Ovary (tissue), 3 donors: Measurements from ENCODE around the gene AP2B1.

ENCODE experiments used
- EP300 ChIP-seq: sonication (generic); formaldehyde crosslinking; IDR thresholded peaks from one replicate; pipeline ENCODE4 v1.6.1; 2017; ENCODE audit warnings: antibody characterized with exemption
- POLR2A ChIP-seq: fragments of 450-650 bp; IDR thresholded peaks from one replicate; pipeline ENCODE4 v1.6.1; 2017; ENCODE audit warnings: antibody characterized with exemption, mild to moderate bottlenecking, moderate library complexity
- TF ChIP-seq, protein P1 (sequence below), 3 donors: fragments of 450-650 bp in 2 of 3; fragments of 200-600 bp in 1 of 3; IDR thresholded peaks; one replicate each; pipeline versions ENCODE4 v1.5.1 to v1.8.0; 2016 to 2022; ENCODE audit warnings: antibody characterized with exemption in 3 of 3, mild to moderate bottlenecking in 1 of 3
- donor health status: DM: no; HTN: no; CAD: no.

DNA sequence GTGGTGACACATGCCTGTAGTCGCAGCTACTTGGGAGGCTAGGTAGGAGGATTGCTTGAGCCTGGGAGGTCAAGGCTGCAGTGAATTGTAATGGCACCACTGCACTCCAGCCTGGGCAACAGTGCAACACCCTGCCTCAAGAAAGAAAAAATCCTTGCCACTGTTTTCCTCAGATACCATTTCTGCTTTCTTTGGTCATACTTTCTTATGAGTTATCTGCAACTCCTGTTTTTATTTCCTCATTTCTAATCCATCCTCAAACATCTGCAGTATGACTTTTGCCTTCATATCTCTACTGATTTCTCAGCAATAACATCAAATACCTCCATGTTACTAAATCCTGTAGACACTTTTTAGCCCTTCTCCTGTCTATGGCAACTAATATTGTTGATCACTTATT is 3.1 kb upstream of the AP2B1 start:
- TF ChIP-seq, protein P1, sequence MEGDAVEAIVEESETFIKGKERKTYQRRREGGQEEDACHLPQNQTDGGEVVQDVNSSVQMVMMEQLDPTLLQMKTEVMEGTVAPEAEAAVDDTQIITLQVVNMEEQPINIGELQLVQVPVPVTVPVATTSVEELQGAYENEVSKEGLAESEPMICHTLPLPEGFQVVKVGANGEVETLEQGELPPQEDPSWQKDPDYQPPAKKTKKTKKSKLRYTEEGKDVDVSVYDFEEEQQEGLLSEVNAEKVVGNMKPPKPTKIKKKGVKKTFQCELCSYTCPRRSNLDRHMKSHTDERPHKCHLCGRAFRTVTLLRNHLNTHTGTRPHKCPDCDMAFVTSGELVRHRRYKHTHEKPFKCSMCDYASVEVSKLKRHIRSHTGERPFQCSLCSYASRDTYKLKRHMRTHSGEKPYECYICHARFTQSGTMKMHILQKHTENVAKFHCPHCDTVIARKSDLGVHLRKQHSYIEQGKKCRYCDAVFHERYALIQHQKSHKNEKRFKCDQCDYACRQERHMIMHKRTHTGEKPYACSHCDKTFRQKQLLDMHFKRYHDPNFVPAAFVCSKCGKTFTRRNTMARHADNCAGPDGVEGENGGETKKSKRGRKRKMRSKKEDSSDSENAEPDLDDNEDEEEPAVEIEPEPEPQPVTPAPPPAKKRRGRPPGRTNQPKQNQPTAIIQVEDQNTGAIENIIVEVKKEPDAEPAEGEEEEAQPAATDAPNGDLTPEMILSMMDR (IDR thresholded peaks at IDR 0.05), result no peak
- no peak for TF ChIP-seq POLR2A
- TF ChIP-seq EP300, result no peak
